ENCODE results near the gene UNC13D. TPM values are rescaled to one million over a fixed set of nuclear protein-coding genes. Genes with fewer than 3 reads are reported as not detected.
"Not testable (repeated sequence)": the region's sequence is repeated elsewhere in the genome, so short reads cannot be mapped to it uniquely, and the experiment has no call there.

The UNC13D gene
- total RNA-seq, 1 experiment from 2014 or later = 0.06 TPM

DNA sequence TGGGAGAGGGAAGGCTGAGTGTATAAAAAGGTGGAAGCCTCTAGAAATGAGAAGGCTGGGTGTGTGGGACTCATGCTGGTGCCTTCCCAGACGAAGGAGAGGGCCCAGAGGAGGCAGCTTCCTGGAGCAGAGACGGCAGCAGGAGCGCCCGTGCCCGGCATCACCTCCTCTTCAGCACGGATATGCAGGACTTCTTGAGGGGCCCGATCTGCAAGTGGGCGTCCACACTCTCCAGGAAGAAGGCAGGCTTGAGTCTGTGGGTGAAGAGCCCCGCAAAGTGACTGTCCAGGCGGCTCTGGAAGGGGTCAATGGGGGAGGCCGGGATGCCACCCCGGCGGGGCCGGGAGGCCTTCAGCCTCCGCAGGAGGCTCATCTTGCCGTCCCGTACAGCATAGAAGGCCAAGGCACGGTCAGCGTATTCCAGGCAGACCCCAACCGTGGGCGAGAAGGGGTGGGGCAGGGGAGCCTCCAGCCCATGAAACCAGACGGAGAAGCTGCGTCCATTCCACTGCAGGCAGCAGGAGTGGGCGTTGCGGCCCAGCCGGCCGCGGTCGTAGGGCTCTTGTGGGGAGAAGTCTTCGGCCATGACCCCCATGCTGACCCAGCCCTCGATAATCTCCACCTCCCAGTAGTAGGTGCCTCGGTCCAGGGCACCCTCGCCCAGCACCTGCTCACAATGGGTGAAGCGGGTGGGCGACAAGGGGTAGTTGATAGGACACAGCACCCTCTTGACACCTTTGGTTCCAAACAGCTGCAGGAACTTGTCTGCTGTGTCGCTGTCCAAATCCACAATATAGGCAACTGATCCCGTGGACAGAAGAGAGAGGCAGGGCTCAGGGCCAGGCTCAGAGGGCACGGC lies 30.3 kb upstream of the UNC13D start:
- DNase-seq (ENCODE audit: low read depth) = no peak

DNA sequence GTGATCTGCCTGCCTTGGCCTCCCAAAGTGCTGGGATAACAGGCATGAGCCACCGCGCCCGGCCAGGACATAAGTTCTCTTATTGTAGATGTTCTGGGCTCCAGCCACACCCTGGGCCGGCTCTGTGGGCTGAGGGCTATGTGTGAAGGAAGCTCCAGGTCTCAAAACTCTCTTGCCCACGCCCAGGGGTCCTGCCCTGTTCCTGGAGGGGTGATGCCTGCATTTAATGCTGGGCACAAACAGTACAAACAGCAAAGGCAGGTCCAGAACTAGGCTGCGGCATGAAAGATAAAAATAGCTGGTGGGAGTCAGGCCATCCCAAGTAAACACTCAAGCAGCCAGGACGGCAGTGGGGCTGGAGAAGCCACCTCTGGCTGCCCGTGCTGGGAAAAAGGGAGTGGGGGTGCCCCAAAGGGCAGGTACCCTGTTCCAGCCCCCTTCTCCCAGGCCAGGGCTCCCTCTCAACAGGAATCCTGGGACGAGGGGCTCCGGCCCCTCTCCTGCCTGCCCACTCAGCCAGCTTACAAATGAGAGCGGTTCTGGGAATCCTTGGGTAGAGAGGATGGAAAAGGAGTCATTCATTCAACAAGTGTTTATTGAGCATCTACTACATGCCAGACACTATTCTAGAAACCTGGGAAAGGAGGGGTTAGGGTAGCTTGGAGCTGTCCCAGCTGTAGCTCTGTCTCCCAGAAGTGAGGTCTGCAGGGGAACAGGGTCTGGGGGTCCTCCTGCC lies 29.6 kb upstream of the UNC13D start:
- DNase-seq (ENCODE audit: low read depth) = no peak

DNA sequence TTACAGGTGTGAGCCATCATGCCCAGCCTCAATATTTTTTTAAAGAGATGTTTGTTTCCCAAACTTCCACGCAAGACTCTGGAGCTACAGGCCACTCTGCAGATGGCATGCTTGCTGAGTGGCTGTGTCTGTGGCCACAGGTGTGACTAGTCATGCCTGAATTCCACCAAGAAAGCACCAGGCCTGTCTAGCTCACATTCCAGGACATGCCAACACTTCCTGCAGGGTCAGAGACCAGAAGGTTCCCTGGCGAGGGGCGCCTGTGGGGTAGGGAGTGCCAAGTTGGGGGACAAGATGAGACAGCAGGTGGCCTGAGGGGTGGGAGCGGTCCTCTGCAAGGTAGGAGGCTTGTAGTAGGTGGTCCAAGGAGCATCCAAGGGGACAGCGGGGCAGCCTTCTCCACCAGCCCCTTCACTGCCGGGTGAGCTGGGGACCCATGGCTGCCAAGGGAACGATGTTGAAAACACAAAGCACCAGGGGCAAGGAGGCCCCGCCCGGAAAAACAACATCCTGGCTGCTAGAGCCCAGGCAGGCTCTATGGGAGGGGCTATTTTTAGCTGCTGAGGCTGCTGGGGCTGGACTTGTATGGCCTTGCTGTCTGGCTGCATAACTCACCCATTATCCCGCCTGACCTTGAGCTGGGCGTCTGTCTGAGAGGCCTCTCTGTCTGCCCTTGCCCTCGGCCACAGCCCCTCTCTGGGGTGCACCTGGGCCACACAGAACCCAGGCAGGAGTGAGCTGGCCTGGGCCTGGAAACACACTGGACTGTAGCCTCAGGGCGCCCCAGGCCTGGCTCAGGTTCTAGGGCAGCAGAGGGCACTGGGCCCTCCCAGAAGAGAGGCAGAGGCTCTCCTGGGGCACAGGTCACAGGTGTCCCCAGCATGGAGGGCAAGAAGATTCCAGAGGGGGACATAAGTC lies 28.5 kb upstream of the UNC13D start:
- peak; percentile 78 for DNase-seq (ENCODE audit: low read depth)

DNA sequence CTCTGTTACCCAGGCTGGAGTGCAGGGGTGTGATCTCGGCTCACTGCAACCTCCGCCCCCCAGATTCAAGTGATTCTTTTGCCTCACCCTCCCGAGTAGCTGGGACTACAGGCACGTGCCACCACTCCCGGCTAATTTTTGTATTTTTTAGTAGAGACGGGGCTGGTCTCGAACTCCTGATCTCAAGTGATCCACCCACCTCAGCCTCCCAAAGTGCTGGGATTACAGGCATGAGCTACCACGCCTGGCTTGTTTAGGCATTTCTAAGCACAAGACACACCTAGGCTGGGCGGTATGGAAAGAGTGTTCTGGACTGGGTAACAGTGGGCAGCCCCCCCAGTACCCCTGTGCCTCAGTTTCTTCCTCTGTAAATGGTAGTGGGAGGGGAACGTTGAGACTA lies 26.0 kb upstream of the UNC13D start:
- DNase-seq (ENCODE audit: low read depth) = not testable (repeated sequence)

DNA sequence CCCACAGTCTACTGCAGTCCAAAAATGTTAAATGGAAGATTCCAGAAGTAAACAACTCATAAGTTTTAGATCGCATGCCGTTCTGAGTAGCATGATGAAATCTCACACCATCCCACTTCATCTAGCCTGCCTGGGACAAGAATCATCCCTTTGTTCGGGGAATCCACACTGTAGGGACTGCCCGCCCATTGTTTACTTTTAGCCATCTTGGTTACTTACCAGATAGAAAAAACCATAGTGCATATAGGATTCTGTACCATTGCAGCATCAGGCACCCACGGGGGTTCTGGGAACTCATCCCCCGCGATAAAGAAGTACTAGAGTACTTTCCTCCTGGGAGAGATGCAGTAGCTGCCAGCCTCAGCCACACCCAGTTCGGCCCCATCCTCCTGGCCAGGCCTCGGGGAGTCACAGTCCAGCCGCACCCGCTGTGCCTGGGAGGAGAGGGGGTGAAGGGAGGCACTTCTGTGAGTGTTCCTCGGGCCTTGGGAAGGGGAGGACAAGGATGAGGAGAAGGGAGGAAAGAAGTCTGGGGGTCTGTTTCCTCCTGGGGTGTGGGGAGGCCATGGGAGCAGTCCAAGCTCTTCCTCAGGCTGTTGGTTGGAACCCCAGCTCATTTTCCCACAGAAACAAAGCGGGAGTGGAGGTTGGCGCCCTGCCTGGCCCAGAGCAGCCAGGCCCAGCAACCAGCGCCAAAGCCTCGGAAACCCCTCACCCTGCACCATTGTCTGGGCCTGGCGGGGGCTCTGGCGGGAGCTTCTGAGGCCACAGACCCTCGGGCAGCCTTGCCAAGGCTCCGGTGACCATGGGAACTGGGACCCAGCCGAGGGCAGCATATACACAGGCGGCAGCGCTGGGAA lies 25.3 kb upstream of the UNC13D start:
- DNase-seq (ENCODE audit: low read depth) = peak; percentile 63

DNA sequence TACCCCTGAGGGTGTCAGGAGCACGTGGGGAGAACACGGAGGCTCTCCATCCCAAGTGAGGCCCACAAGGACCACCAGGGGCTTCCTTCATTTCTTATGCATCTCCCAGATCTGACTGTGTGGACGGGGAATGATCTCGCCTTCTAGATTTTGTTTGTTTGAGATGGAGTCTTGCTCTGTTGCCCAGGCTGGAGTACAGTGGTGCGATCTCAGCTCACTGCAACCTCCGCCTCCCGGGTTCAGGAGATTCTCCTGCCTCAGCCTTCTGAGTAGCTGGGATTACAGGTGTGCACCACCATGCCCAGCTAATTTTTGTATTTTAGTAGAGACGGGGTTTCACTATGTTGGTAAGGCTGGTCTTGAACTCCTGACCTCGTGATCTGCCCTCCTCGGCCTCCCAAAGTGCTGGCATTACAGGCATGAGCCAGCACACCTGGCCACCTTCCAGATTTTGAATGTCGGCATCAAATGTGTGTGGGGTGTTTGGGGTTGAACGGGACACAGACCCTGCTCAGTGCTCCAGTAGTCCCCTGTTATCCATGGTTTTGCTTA lies 24.6 kb upstream of the UNC13D start:
- DNase-seq (ENCODE audit: low read depth) = not testable (repeated sequence)

DNA sequence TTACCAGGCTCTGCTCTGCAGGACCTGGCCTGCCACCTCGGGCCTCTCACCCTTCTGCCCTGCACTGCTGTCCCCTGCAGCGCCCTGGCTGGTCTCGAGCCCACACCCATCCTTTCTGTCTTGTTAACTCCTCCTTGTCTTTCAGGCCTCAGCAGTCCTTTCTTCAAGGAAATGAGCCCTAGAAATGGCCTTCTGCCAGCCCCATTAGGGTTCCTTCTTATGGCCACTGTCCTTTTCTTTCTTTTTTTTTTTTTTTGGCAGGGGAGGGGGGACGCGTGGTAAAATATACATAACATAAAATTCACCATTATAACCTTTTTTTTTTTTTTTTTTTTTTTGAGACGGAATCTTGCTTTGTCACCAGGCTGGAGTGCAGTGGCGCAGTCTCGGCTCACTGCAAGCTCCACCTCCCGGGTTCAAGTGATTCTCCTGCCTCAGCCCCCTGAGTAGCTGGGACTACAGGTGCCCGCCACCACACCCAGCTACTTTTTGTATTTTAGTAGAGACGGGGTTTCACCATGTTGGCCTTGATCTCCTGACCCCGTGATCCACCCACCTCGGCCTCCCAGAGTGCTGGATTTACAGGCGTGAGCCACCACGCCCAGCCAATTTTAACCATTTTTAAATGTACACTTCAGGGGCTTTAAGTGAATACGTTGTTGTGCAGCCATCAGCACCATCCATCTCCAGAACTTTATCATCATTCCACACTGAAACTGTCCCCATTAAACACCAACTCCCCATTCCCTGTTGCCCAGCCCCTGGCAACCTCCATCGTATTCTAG lies 21.4 kb upstream of the UNC13D start:
- DNase-seq (ENCODE audit: low read depth) = not testable (repeated sequence)

DNA sequence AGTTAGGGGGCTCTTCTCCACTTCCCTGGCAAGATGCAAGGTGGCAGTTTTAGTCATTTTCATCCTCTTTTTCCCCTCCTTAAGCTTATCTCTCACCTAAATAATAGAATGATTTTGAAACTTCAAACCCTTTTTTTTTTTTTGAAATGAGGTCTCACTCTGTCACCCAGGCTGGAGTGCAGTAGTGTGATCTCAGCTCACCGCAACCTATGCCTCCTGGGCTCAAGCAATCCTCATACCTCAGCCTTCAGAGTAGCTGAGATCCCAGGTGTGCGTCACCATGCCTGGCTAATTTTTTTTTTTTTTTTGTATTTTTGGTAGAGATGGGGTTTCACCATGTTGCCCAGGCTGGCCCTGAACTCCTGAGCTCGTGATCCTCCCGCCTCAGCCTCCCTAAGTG lies 20.7 kb upstream of the UNC13D start:
- DNase-seq (ENCODE audit: low read depth) = not testable (repeated sequence)

DNA sequence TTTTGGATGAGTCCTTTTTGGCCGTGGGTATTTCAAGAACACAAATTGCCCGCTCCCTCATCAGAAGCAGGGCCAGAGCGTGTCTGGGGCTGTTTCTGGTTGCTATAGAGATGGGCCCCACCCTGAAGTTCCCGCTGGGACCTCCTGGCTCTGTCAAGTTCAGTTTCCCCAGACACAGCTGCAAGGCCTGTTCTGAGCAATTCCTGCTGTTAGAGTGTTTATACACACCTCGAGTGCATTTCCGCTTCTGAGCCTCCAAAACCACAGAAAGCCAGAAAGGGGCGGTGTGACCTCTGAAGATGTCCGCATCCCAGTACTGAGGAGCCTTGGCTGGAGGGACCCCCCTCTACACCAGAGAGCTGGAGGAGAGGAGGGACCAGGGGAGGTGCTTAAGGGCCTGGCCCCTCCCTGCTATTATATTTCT lies 20.3 kb upstream of the UNC13D start:
- DNase-seq (ENCODE audit: low read depth) = peak; percentile 68

DNA sequence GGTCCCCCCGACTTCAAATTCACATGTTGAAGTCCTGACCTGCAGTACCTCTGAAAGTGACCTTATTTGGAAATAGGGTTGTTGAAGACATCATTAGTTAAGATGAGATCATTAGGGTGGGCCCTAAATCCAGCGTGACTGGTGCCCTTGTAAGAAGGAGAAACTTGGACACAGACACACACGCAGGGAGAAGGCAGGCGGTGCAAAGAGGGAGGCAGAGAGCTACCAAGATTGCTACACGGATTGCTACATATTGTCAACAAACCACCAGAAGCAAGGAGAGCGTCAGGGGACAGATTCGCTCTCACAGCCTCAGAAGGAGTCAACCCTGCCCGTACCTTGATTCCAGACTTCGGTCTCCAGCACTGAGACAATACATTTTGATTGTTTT lies 17.7 kb upstream of the UNC13D start:
- no peak for DNase-seq (ENCODE audit: low read depth)

DNA sequence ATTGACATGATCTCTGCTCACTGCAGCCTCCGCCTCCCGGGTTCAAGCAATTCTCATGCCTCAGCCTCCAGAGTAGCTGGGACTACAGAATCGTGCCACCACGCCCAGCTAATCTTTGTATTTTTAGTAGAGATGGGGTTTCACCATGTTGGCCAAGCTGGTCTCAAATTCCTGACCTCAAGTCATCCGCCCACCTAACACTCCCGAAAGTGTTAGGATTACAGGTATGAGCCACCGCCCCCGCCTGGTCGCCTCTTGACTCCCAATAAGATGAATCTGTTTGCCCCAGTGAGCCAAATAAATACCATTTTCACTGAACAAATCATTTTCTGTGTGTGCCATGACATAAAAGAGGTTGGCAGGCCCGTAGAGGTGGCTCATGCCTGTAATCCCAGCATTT lies 15.2 kb upstream of the UNC13D start:
- DNase-seq (ENCODE audit: low read depth) = not testable (repeated sequence)

DNA sequence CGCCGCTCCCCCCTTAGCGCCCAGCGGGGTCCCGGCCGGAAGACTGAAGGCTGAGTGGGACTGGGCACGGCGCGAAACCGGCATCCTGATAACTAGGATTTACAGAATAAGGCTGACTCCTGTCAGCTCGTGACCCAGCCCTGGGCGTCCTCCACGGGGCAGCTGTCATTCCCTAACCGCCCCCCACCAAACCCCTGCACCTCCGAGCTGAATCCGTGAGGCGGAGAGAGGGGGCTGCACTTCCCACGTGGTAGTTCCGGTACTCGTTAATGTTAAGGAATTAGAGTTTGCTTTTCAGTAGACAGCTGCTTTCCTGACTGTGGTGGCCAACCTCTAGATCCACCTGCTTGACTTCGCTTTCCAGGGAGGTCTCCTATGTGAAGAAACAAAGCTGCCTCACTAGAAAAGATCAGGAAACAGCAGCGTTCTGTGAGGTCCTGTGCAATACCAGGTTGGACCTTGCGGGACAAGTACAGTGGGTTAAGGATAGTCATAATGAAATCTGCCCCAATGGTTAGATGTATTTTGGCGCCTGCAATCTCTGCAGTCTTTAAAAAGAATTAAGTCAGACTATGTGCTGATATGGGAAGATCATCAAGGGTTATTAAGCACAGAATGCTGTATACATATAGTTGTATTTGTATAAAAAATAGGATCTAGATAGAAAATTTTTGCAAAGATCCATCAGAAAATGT lies 12.0 kb upstream of the UNC13D start:
- no peak for DNase-seq (ENCODE audit: low read depth)

DNA sequence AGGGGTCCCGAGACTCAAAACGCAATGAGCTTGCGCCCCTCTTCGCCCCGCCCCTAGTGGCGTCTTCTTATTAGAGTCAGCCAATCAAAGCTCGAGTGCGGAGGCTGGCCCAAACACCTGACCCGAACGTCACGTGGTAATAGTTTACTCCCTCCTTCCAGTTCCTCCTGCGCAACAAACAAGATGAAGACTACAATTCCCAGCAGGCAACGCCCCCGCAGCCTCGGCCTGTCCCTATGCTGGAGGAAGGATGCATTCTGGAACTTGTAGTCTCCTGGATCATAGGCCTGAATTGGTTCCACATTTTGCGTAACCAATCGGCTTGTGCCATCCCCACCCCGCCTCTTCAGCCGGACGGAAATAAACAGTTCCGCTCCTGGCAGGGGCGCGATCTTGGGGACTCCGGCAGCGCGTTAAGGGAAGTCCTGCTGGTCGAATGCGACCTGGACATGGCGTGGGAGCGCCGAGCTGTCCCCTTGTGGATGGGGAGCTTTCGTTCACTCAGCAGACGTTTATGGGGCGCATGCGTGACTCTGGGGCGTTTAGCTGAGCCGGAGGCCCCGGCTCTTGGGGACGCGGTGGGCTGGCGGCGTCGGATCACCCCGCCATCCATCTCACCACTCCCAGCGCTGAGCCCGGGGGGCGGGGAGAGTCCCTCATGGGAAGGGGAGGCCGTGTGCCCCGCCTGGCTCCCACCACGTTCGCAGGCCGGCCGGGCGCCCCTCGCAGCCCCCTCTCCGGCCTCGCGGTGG lies 11.3 kb upstream of the UNC13D start, which contains the start of gene WBP2:
WBP2 (minus strand) TSS at position 26 of the 752 bp plus-strand sequence. CDS start 38 bp downstream, outside the sequence.
- peak; percentile 100 for DNase-seq (ENCODE audit: low read depth)

DNA sequence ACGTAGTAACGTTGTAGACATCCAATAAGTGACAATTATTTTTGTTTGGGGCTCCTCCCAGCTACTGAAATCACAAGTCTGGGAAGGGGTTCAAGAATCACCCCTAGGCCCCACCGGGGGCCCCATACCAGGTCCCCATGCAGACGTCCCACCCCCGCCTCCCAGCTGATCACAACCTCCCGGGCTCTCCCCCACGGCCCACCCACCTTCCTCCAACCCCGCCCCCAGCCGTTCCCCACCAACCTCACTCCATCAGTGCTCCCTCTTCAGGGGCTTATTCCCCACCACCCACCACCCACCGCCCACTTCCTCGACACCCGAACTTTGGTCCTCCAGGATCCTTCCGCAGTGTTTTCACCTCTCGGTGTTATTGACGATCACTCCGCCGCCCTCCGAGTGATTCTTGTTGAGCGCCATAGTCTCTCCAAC lies 10.7 kb upstream of the UNC13D start:
- DNase-seq (ENCODE audit: low read depth) = no peak

DNA sequence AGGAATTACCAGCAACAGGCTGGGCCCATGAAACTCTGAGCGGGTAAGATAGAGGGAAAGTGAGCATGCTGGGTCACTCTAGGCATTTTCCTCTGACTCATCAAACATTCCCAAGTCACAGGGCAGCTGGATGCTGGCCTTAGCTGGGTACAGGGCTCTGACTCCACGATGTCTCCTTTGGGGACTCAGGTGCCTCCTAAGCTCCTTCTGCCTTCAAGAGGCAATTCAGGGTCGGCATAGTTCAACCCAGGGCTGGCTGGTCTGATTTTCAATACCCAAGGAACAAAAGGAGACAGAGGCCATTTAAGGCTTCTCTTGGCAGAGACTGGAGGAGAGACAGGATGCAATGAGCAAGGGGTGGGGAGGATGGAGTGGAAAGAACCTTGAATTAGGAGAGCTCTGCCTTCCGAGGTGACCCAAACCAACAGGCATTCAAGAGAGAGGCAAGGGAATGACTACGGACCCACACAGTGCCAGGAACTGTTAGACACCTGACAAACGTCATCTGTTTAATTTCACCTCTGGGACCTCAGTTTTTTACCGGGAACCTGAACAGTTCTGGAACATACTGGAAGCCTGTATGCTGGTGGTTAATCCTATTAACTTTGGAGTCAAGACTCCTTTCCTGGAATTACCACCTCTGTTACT lies 10.0 kb upstream of the UNC13D start:
- peak; percentile 84 for DNase-seq (ENCODE audit: low read depth)

DNA sequence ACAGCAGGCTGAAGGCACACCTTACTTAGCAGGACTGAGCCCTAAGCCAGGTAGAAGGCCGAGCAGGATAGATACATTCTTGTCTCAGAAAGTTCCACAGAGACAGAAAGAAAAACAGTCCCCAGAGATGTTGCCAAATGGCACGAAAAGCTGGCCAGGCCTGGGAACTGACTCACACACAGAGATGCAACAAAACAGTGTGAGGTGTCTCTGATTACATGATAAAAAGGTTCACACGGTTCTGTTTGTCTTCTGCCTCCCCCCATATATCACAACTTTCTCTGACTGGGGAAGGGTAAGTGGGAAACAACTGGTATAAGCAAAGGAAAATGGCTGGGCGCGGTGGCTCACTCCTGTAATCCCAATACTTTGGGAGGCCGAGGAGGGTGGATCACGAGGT lies 9.2 kb upstream of the UNC13D start:
- peak; percentile 85 for DNase-seq (ENCODE audit: low read depth)

DNA sequence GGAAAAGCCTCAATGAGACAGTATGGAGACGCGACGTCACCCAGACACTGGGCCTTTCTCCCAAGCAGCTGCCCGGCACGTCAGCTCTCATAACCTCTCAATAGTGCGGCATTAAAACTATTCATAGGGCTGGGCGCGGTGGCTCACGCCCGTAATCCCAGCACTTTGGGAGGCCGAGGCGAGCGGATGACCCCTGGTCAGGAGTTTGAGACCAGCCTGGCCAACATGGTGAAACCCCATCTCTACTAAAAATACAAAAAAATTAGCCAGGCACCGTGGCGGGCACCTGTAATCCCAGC lies 7.4 kb upstream of the UNC13D start:
- not testable (repeated sequence) for DNase-seq (ENCODE audit: low read depth)
